C4-2B (cell line): ENCODE results near the gene L3MBTL2.

Source experiments
- ZFX ChIP-seq: fragments of 450-650 bp; IDR thresholded peaks from 2 replicates; pipeline ENCODE4 v1.6.1; 2017
- TF ChIP-seq, protein P1 (sequence below): fragments of 450-650 bp; conservative IDR thresholded peaks from 2 replicates; pipeline ENCODE4 v1.5.1; 2017; ENCODE audit warnings: mild to moderate bottlenecking

DNA sequence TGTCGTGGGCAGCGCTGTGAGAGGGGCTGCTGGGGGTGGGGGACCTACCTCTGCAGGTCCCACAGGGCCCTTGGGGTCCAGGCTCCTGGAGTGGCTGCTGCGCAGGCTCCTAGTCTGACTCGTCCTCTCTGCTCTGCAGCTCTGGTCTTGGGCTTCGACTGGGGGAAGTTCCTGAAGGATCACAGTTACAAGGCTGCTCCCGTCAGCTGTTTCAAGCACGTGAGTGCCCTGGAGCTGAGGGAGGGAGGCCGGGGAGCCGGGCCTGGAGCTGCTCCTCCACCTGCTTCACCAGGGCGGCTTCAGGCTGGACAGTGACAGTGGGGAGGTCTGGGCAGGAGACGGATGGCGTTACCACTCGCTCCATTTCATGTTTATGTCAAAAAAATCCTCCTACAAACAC lies 11.9 kb downstream of the L3MBTL2 start:
- TF ChIP-seq, protein P1, sequence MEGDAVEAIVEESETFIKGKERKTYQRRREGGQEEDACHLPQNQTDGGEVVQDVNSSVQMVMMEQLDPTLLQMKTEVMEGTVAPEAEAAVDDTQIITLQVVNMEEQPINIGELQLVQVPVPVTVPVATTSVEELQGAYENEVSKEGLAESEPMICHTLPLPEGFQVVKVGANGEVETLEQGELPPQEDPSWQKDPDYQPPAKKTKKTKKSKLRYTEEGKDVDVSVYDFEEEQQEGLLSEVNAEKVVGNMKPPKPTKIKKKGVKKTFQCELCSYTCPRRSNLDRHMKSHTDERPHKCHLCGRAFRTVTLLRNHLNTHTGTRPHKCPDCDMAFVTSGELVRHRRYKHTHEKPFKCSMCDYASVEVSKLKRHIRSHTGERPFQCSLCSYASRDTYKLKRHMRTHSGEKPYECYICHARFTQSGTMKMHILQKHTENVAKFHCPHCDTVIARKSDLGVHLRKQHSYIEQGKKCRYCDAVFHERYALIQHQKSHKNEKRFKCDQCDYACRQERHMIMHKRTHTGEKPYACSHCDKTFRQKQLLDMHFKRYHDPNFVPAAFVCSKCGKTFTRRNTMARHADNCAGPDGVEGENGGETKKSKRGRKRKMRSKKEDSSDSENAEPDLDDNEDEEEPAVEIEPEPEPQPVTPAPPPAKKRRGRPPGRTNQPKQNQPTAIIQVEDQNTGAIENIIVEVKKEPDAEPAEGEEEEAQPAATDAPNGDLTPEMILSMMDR = no peak
- TF ChIP-seq ZFX = no peak
